Stimulated activated CD8-positive, alpha-beta memory T cell treated with anti-CD3 and anti-CD28 coated beads, Interleukin-7, amount 100 ng/mL, for 48 hours (primary cell): ENCODE results near the gene PHF1.
"Not testable (repeated sequence)": the region's sequence is repeated elsewhere in the genome, so short reads cannot be mapped to it uniquely, and the experiment has no call there.

ENCODE experiments used
- DNase-seq, 2 donors: peaks; one replicate each; pipeline ENCODE4 v3.0.0-alpha.2; 2020; ENCODE audit warnings: low read depth in 1 of 2; ENCODE audit errors: extremely low read depth in 1 of 2

Gene PHF1

GRCh38 chr6:33410711-33411631 is at the start of gene PHF1:
PHF1 (plus strand) TSS chr6:33411014; CDS start chr6:33412264, 1,250 bp downstream.
- peak in 1 of 2 donors; percentile 67 for DNase-seq

GRCh38 chr6:33363486-33363885 is 47.3 kb upstream of the PHF1 start:
- DNase-seq, result not testable (repeated sequence)

- DNase-seq, result not testable (repeated sequence)
Measured at GRCh38 chr6:33364475-33365205, 46.2 kb upstream of the PHF1 start.

GRCh38 chr6:33365206-33365971 is 45.4 kb upstream of the PHF1 start:
- not testable (repeated sequence) for DNase-seq

- DNase-seq, result no peak
Measured at GRCh38 chr6:33367009-33367714, 43.7 kb upstream of the PHF1 start.

DNA sequence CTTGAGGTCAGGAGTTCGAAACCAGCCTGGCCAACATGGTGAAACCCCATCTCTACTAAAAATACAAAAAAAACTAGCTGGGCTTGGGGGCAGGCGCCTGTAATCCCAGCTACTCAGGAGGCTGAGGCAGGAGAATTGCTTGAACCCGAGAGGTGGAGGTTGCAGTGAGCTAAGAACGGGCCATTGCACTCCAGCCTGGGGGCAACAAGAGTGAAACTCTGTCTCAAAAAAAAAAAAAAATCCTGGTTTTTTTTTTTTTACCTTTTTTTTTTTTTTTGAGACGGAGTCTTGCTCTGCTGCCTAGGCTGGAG is 43.1 kb upstream of the PHF1 start:
- DNase-seq, result not testable (repeated sequence)

DNA sequence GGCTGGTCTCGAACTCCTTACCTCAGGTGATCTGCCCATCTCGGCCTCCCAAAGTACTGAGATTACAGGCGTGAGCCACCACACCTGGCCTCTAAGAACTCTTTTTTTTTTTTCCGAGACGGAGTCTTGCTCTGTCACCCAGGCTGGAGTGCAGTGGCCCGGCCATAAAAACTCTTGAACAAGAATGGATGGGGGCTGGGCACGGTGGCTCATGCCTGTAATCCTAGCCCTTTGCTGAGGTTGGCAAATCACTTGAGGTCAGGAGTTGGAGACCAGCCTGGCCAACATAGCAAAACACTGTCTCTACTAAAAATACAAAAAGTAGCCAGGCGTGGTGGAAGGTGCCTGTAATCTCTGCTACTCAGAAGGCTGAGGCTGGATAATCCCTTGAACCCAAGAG is 38.9 kb upstream of the PHF1 start:
- not testable (repeated sequence) for DNase-seq

GRCh38 chr6:33372526-33373123 is 38.2 kb upstream of the PHF1 start:
- no peak for DNase-seq

GRCh38 chr6:33373960-33374910 is 36.6 kb upstream of the PHF1 start:
- DNase-seq, result no peak

DNA sequence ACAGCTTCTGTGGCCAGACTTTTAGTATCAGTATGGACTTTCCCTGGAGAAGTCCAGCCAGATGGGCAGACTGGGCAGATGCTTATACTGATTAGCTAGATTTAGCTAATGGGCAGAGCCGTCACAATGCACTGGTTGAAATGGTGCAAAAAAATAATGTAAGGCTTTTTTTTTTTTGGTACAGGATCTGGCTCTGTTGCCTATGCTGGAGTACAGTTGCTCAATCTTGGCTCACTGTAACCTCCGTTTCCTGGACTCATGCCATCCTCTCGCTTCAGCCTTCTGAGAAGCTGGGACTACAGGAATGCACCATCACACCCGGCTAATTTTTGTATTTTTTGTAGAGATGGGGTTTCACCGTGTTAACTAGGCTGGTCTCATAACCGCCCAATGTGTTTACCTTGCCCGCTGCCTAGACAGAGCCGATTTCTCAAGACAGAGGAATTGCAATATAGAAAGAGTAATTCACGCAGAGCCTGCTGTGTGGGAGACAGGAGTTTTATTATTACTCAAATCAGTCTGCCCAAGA is 35.6 kb upstream of the PHF1 start:
- no peak for DNase-seq

DNA sequence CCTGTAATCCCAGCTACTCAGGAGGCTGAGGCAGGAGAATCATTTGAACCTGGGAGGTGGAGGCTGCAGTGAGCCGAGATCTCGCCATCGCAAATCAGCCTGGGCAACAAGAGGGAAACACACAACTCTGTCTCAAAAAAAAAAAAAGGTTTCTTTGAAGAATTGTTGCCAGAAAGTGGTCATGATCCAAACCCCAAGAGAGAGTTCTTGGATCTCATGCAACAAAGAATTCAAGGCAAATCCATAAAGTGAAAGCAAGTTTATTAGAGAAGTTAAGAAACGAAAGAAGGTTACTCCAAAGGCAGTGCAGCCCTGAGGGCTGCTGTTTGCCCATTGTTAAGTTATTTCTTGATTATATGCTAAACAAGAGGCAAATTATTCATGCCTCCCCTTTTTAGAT is 33.6 kb upstream of the PHF1 start:
- DNase-seq, result no peak

DNA sequence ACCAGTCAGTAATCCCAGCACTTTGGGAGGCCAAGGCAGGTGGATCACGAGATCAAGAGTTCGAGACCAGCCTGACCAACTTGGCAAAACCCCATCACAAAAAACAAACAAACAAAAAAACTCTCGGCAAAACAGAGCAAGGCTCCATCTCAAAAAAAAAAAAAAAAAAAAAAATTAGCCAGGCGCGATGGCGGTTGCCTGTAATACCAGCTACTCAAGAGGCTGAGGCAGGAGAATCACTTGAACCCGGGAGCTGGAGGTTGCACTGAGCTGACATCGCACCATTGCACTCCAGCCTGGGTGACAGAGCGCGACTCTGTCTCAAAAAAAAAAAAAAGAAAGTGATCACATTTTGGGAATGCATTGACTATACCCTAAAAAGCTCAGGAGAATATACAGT is 31.6 kb upstream of the PHF1 start:
- not testable (repeated sequence) for DNase-seq

- no peak for DNase-seq
Measured at GRCh38 chr6:33380272-33380981, 30.4 kb upstream of the PHF1 start.

DNA sequence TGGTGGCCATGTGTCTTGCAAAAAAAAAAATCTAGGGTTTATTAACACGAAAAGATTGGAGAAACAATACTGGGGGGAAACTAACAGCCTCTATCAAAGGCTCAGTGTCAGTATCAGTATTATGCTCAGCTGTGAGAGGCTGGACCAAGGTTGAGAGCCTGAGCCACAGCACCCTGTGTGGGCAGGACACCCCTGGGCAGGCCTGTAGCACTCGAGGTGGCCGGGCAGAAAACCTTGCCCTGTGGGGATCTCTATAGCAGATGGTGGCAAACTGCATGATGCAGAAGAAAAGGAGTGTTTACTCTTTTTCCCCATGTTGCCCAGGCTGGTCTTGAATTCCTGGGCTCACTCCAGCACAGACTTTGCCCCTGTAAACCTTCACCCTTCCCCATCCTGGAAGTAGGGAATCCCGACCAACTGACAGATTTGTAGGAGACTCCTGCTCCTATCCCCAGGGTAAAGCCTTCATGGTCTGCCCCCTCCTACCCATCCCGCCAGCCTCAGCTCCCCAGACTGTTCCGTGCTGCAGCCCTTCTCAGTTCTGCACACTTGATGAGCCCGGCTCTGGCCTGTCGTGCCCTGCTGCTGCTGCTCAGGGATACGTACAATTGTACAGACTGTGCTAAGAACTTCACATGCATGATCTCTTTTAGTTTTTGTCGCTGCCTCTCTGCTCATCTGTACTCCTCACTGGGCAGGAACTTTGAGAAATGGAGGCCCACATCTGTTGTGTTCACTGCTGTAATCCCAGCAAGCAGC is 27.2 kb upstream of the PHF1 start:
- DNase-seq, result no peak

- no peak for DNase-seq
Measured at GRCh38 chr6:33384581-33385020, 26.2 kb upstream of the PHF1 start.

GRCh38 chr6:33390173-33390572 is 20.6 kb upstream of the PHF1 start:
- no peak for DNase-seq

- no peak for DNase-seq
Measured at GRCh38 chr6:33390767-33391277, 20.0 kb upstream of the PHF1 start.
